Measurements from ENCODE around the gene CUBN. TPM values are rescaled to one million over a fixed set of nuclear protein-coding genes. Genes with fewer than 3 reads are reported as not detected.

Gene CUBN
- total RNA-seq, 4 donors from 2014 or later = 9.2 to 38.9 (median 25.4) TPM

DNA sequence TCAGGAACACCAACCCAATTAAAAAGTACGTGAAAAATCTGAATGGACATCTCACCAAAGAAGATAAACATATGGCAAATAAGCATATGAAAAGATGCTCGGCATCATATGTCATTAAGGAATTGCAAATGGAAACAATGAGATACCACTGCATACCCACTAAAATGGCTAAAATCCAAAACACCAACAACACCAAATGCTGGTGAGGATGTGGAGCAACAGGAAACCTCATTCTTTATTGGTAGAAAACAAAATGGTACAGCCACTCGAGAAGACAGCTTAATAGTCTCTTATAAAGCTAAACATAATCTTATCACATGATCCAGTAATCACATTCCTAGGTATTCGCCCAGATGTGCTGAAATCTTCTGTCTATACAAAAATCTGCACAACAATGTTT, 325.5 kb downstream of the CUBN start:
- TF ChIP-seq, protein P1, sequence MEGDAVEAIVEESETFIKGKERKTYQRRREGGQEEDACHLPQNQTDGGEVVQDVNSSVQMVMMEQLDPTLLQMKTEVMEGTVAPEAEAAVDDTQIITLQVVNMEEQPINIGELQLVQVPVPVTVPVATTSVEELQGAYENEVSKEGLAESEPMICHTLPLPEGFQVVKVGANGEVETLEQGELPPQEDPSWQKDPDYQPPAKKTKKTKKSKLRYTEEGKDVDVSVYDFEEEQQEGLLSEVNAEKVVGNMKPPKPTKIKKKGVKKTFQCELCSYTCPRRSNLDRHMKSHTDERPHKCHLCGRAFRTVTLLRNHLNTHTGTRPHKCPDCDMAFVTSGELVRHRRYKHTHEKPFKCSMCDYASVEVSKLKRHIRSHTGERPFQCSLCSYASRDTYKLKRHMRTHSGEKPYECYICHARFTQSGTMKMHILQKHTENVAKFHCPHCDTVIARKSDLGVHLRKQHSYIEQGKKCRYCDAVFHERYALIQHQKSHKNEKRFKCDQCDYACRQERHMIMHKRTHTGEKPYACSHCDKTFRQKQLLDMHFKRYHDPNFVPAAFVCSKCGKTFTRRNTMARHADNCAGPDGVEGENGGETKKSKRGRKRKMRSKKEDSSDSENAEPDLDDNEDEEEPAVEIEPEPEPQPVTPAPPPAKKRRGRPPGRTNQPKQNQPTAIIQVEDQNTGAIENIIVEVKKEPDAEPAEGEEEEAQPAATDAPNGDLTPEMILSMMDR (IDR thresholded peaks at IDR 0.05) = no peak
- no peak for TF ChIP-seq EP300 (IDR thresholded peaks at IDR 0.05)
- no peak for TF ChIP-seq POLR2A (IDR thresholded peaks at IDR 0.05)
- no peak for DNase-seq (ENCODE audit: low spot score in 2 of 2)
- Histone ChIP-seq H3K4me3 (no peak overlapping the region), H3K27me3 (no peaks in the 10 kb centered on the region), H3K4me1 (no peaks in the 10 kb centered on the region), H3K27ac (no peak overlapping the region), H3K9me3 (no peaks in the 10 kb centered on the region), H3K36me3 (peaks cover 0 to 4% (median 0%) of the 10 kb centered on the region in 3 donors)
- 91 to 92% methylated on average over 4 of the region's 4 CpGs for WGBS, 2 donors

DNA sequence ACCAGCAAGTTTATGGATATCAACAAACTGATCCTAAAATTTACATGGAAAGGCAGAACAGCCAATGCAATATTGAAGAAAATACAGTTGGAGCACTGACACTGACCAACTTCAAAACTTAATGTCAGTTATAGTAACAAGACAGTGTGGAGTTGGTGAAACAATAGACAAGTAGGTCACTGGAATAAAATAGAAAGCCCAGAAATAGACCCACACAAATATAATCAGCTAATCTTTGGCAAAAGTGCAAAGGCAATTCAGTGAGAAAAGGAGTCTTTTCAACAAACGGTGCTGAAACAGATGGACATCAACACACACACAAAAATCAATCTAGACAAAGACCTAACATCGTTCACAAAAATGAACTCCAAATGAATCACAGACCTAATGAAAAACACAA, 326.1 kb downstream of the CUBN start:
- Histone ChIP-seq H3K27ac (no peak overlapping the region), H3K36me3 (peaks cover 0 to 4% (median 0%) of the 10 kb centered on the region in 3 donors), H3K9me3 (no peaks in the 10 kb centered on the region), H3K27me3 (no peaks in the 10 kb centered on the region), H3K4me1 (no peaks in the 10 kb centered on the region), H3K4me3 (no peak overlapping the region)
- WGBS, 2 donors = 31 to 43% methylated on average over 2 of the region's 2 CpGs
- TF ChIP-seq POLR2A (IDR thresholded peaks at IDR 0.05) (no peak), EP300 (IDR thresholded peaks at IDR 0.05) (no peak)
- TF ChIP-seq, protein P1 (IDR thresholded peaks at IDR 0.05) = no peak
- DNase-seq (ENCODE audit: low spot score in 2 of 2) = no peak

DNA sequence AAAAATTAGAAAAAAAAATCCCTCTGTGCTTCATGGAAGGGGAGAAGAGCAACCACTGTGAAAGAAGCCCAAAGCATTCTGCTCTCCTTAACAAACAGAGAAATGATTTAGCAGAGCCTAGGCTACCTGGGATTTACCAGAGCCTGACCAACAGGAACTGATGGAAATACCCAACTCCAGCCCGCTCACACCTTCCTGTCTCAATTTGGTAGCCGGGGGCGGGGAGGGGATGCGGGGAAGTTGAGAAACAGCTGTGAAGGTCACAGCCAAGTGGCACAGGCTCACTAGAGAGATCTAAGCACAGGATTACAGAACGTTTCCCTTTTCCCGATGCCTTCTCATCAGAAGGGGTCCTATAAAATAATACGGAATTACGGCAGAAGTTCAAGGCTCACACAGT, 330.0 kb downstream of the CUBN start:
- TF ChIP-seq, protein P1 (IDR thresholded peaks at IDR 0.05) = no peak
- no peak for TF ChIP-seq POLR2A (IDR thresholded peaks at IDR 0.05)
- no peak for TF ChIP-seq EP300 (IDR thresholded peaks at IDR 0.05)
- no peak overlapping the region for H3K27ac ChIP-seq
- H3K4me1 ChIP-seq = no peaks in the 10 kb centered on the region
- no peaks in the 10 kb centered on the region for H3K36me3 ChIP-seq
- DNase-seq (ENCODE audit: low spot score in 2 of 2) = no peak
- WGBS, 2 donors = 61 to 74% methylated on average over 8 of the region's 8 CpGs
- no peaks in the 10 kb centered on the region for H3K27me3 ChIP-seq
- no peaks in the 10 kb centered on the region for H3K9me3 ChIP-seq
- H3K4me3 ChIP-seq = no peak overlapping the region

DNA sequence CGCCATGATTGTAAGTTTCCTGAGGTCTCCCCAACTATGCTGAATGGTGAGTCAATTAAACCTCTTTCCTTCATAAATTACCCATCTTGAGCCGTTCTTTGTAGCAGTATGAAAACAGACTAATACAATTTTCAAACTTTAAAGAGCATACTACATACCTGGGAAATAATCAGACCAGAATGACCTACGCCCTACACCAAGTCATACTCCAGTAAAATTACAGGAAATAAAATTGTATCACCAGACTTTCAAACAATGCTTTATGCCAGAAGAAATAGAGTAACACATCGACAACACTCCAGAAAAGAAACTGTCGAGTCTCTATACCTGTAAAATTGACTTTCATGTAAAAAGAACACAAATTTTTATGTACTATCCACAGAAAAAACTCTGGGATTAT, 331.0 kb downstream of the CUBN start:
- Histone ChIP-seq H3K36me3 (peaks cover 0 to 5% (median 0%) of the 10 kb centered on the region in 3 donors), H3K4me3 (no peak overlapping the region), H3K4me1 (no peaks in the 10 kb centered on the region), H3K27me3 (no peaks in the 10 kb centered on the region), H3K9me3 (no peaks in the 10 kb centered on the region), H3K27ac (no peak overlapping the region)
- 94 to 96% methylated on average over 5 of the region's 5 CpGs for WGBS, 2 donors
- TF ChIP-seq EP300 (IDR thresholded peaks at IDR 0.05) = no peak
- TF ChIP-seq POLR2A (IDR thresholded peaks at IDR 0.05) = no peak
- TF ChIP-seq, protein P1 (IDR thresholded peaks at IDR 0.05) = no peak
- DNase-seq (ENCODE audit: low spot score in 2 of 2) = no peak

DNA sequence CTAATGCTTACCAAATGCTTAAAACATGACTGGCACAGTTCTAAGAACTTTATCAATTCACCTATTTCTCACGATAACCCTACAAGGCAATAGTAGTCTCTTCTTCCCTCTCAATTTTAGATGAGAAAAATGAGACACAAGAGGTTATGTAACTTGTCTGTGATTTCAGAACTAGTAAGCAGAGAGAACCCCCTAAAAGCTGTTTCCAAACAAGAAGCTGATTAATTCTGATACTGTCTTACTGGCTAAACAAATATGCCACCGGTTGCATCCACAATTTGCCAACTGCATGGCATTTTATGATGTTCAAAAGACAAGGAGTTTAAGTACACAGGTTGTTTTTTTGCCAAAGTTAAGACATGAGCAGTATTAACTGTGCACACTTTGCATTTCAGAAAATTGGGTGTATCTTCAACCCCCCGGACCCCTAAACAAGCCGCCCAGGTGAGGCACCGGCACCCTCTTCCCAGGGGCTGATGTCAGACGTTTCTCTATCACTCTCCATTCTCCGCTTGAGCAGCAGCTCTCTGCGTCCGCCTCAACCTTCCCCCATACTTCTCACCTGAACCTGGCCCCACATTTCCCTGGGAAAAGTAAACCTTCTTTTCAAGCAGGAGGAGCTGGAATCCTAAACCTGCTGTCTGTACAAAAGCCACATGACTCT, 334.1 kb downstream of the CUBN start:
- Histone ChIP-seq H3K4me3 (no peak overlapping the region), H3K4me1 (no peaks in the 10 kb centered on the region), H3K27me3 (no peaks in the 10 kb centered on the region), H3K36me3 (peaks cover 0 to 5% (median 0%) of the 10 kb centered on the region in 3 donors), H3K27ac (no peak overlapping the region), H3K9me3 (no peaks in the 10 kb centered on the region)
- no peak for DNase-seq (ENCODE audit: low spot score in 2 of 2)
- 93 to 97% methylated on average over 9 of the region's 9 CpGs for WGBS, 2 donors
- TF ChIP-seq, protein P1 (IDR thresholded peaks at IDR 0.05) = no peak
- TF ChIP-seq EP300 (IDR thresholded peaks at IDR 0.05) = no peak
- no peak for TF ChIP-seq POLR2A (IDR thresholded peaks at IDR 0.05)

Data from tibial nerve (tissue), 4 donors.